GM18873 (cell line): ENCODE data around the gene RPL12.

Source experiments
- ATAC-seq: cut with Tn5 transposase; IDR thresholded peaks from one replicate; pipeline ENCODE4 v1.9.1; 2021; ENCODE audit warnings: mild to moderate bottlenecking, moderate library complexity, moderate number of reproducible peaks; ENCODE audit not compliant: unreplicated experiment, low FRiP score

The RPL12 gene

GRCh38 chr9:127450830-127451607, at the start of gene RPL12, which contains the start of gene LRSAM1:
Gene RPL12 (minus strand): TSS chr9:127451406. CDS start chr9:127451317, 89 bp downstream.
Gene LRSAM1 (plus strand): TSS chr9:127451510. CDS start chr9:127454528, 3,018 bp downstream.
- peak; percentile 67 for ATAC-seq

GRCh38 chr9:127500862-127501261, 49.7 kb upstream of the RPL12 start:
- ATAC-seq: no peak

- ATAC-seq: no peak
Observed at GRCh38 chr9:127500399-127500798, 49.2 kb upstream of the RPL12 start.

DNA sequence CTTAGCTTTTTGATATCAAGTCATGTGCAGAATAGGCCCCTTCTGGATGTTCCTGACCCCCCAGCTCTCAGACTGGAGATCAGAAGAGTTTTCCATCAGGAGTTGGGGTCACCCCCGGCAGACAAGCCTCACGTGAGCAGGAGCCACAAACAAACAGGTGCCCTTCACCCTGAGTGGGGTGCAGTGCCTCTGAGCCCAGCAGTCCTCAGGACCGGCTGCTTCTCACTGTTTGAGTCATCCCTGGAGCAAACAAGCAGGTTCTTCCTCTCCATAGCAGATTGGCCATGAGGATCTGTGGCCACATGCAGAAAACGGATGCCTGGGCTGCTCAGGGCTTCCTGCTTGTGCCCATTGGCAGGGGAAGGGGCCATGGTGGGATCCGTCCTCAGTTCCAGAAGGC, 47.1 kb upstream of the RPL12 start:
- ATAC-seq: no peak

GRCh38 chr9:127497656-127498290, 46.6 kb upstream of the RPL12 start:
- no peak for ATAC-seq

- ATAC-seq: no peak
Observed at GRCh38 chr9:127496974-127497373, 45.8 kb upstream of the RPL12 start.

DNA sequence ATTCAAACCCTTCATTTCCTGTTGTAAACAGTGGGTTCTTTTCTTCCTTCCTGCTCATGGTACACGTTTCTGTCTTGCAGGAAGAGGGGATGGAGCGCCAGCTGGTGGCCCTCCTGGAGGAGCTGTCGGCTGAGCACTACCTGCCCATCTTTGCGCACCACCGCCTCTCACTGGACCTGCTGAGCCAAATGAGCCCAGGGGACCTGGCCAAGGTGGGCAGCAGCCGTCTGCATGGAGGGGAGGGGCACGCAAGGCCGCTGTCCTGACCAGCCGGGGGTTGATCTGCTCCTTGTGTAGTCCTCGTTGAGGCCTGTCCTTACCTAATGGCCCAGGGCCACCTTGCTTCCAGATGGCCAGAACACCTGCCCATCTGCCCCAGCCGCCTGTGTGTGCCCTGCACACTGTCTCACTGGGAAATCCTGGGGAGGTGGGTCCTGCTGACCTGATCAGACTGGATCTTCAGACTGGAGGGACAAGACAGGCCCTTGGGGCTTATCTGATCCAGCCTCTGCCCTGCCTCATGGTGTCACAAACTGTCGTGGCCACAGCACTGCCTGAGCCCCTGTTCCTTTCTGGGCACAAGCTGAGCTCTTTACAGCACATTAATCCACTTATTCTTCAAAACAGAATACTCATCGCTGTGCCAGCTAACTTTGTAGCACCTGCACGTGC, 44.8 kb upstream of the RPL12 start:
- ATAC-seq: no peak

DNA sequence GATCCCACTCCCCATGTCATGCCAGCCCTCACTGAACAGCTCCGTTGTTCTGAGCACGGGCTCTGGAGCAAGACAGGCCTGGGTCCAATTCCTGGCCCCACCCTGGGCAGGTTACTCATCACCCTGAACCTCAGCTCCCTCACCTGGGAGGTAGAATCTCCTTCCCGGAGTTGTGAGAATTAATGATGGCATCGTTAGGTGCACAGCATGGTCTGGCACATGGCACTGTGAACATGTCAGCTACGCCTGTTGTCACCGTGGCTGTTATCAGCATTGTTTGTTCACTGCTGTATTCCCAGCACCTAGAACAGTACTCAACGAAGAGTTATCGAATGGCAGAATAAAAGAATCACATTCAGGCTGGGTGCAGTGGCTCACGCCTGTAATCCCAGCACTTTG, 43.1 kb upstream of the RPL12 start:
- no peak for ATAC-seq

- no peak for ATAC-seq
Observed at GRCh38 chr9:127493592-127494303, 42.5 kb upstream of the RPL12 start.

DNA sequence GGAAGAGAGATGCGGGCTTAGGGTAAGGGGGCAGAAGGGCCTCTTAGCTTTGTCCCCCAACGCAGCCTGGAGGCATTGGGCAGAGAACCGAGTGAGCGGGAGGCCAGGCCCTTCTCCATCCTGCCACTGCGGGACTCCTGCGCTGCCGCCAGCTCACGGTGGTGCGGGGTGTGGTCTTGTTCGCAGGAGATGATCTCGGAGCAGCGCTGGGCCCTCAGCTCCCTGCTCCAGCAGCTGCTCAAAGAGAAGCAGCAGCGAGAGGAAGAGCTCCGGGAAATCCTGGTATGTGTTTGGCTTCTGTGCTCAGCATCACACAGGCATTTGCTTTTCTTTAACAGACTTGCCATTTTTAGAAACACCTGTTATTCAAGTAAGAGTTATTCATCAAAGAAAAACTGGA, 41.4 kb upstream of the RPL12 start:
- no peak for ATAC-seq

DNA sequence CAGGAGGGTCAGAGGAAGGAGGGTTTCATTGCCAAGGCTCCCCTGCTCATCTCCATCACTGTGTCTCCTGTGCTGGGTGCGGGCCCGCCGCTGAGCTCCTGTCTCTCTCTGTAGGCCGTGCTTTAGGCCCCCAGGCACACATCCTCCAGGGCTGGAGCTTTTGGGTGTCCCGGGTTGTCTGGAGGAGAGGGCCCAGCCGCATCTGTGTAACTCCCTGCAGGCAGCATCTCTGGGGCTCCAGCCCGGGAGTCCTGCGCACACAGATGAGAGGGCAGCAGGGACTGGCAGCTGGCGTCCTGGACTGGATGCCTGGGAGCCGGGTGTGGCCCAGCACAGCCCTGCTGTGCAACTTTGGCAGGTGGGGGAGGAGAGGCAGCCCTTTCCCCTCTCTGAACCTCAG, 40.3 kb upstream of the RPL12 start:
- ATAC-seq: no peak

GRCh38 chr9:127490535-127491230, 39.5 kb upstream of the RPL12 start:
- no peak for ATAC-seq

GRCh38 chr9:127489471-127490115, 38.4 kb upstream of the RPL12 start:
- no peak for ATAC-seq

GRCh38 chr9:127488946-127489345, 37.7 kb upstream of the RPL12 start:
- no peak for ATAC-seq

- ATAC-seq: no peak
Observed at GRCh38 chr9:127485995-127486394, 34.8 kb upstream of the RPL12 start.

DNA sequence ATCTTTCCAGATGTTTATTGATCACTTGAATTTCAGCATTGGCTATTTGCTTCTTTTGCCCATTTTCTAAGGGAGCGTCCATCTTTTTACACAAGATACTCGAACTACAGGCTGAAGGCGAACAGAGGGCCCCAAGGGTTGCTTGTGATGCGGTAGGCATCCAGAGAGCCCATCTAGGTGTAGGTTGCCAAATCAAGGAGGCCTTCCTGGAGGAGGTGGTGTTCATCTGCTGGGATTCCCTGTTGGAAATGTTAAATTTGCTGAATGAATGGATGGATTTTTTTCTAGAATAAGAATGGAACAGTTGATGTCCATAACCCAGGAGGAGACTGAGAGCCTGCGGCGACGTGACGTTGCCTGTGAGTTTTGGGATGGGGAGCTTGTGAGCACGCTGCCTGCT, 31.5 kb upstream of the RPL12 start:
- ATAC-seq: no peak

DNA sequence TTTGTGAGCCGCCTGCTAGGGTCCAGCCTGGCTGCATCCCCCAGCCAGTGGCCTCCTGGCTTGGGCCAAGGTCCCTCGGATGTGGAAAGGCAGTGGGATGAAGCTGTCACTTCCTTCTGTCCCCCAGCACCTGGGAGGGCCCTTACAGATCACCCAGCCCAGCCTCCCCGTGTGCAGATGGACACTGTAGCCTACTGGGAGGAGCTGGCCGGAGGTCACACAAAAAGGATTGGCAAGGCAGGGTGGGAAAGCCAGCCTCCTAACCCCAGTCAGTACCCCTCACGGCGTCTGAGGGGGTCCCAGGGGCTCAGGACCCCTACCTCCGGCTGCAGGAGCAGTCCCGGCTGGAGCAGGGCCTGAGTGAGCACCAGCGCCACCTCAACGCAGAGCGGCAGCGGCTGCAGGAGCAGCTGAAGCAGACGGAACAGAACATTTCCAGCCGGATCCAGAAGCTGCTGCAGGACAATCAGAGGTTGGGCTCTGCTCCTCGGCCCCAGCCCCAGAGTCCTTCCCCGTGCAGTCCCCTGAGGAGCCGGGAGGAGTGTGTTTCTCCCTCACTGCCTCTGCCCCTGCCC, 28.4 kb upstream of the RPL12 start:
- no peak for ATAC-seq

DNA sequence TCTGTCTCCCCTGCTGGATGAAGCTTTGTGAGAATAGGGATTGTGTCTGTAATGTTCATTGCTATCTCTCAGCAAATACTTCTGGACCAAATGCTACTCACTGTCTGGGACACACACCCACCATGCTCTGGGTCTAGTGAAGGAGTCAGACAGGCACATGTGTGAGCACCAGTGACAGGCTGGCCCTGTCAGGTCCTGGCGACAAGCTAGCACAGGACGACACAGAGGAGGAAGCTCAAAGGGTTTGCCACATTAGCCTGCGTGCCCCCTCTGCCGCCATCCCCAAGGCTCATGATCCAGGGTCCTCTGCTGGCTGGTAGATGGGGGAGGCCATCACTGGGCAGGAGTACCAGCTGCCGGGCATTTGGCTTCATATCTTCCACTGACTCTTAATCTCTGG, 23.4 kb upstream of the RPL12 start:
- no peak for ATAC-seq

DNA sequence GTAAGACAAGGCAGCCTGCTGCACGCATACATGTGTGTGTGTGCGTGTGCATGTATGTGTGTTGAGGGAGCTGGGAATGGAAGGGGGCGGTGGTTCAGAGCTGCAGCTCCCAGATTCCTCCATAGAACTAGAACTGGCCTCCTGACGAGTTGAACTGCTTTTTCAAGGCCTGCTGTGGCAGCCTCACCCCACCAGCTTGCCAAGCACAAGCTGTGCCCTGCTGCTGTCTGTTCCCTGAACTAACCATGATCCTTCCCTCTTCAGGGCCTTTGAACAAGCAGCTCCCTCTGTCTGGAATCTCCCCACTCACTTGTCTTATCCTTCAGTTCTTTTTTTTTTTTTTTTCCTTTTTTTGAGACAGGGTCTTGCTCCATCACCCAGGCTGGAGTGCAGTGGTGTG, 22.7 kb upstream of the RPL12 start:
- ATAC-seq: no peak
